HG03520 (cell line): ENCODE results near the gene ROR2.
"Not testable (repeated sequence)": the region's sequence is repeated elsewhere in the genome, so short reads cannot be mapped to it uniquely, and the experiment has no call there.

ENCODE experiments used
- ATAC-seq: cut with Tn5 transposase; IDR thresholded peaks from one replicate; pipeline ENCODE4 v1.9.1; 2021; ENCODE audit warnings: mild to moderate bottlenecking, moderate library complexity; ENCODE audit not compliant: unreplicated experiment

ROR2 gene

GRCh38 chr9:91927922-91928510, 22.0 kb downstream of the ROR2 start:
- no peak for ATAC-seq

- no peak for ATAC-seq
Observed at GRCh38 chr9:91924090-91924489, 25.9 kb downstream of the ROR2 start.

GRCh38 chr9:91923145-91923544, 26.9 kb downstream of the ROR2 start:
- ATAC-seq: no peak

- no peak for ATAC-seq
Observed at GRCh38 chr9:91921371-91921770, 28.7 kb downstream of the ROR2 start.

GRCh38 chr9:91920630-91921350, 29.2 kb downstream of the ROR2 start:
- ATAC-seq: no peak

GRCh38 chr9:91919621-91920020, 30.4 kb downstream of the ROR2 start:
- no peak for ATAC-seq

- ATAC-seq: no peak
Observed at GRCh38 chr9:91917436-91917835, 32.6 kb downstream of the ROR2 start.

- no peak for ATAC-seq
Observed at GRCh38 chr9:91915524-91916263, 34.3 kb downstream of the ROR2 start.

- ATAC-seq: no peak
Observed at GRCh38 chr9:91914937-91915336, 35.1 kb downstream of the ROR2 start.

- no peak for ATAC-seq
Observed at GRCh38 chr9:91914404-91914803, 35.6 kb downstream of the ROR2 start.

GRCh38 chr9:91913986-91914385, 36.0 kb downstream of the ROR2 start:
- no peak for ATAC-seq

GRCh38 chr9:91913096-91913495, 36.9 kb downstream of the ROR2 start:
- no peak for ATAC-seq

- ATAC-seq: no peak
Observed at GRCh38 chr9:91911657-91912056, 38.4 kb downstream of the ROR2 start.

- ATAC-seq: not testable (repeated sequence)
Observed at GRCh38 chr9:91909256-91909655, 40.8 kb downstream of the ROR2 start.

- ATAC-seq: no peak
Observed at GRCh38 chr9:91908746-91909145, 41.3 kb downstream of the ROR2 start.

GRCh38 chr9:91908293-91908623, 41.8 kb downstream of the ROR2 start:
- no peak for ATAC-seq

- no peak for ATAC-seq
Observed at GRCh38 chr9:91907484-91908292, 42.3 kb downstream of the ROR2 start.

- ATAC-seq: peak; percentile 56
Observed at GRCh38 chr9:91905991-91906469, 44.0 kb downstream of the ROR2 start.

- ATAC-seq: no peak
Observed at GRCh38 chr9:91905237-91905650, 44.8 kb downstream of the ROR2 start.

- ATAC-seq: no peak
Observed at GRCh38 chr9:91904588-91905236, 45.3 kb downstream of the ROR2 start.
